Subcutaneous abdominal adipose tissue (tissue), 5 donors: ENCODE data around the gene IL10RA.
"Not testable (repeated sequence)": the region's sequence is repeated elsewhere in the genome, so short reads cannot be mapped to it uniquely, and the experiment has no call there.

Source experiments
- H3K27ac ChIP-seq: one replicate; pipeline ENCODE4 v1.7.0; 2013; ENCODE audit warnings: low read depth, mild to moderate bottlenecking, inconsistent platforms, low read length, moderate library complexity
- H3K27me3 ChIP-seq, 5 donors: one replicate each; pipeline ENCODE4 v1.7.0; 2013; ENCODE audit warnings: low read length in 5 of 5, inconsistent platforms in 1 of 5; ENCODE audit not compliant: control insufficient read depth in 5 of 5, insufficient read depth in 4 of 5
- H3K36me3 ChIP-seq, 5 donors: one replicate each; pipeline ENCODE4 v1.7.0; 2013; ENCODE audit warnings: low read length in 5 of 5; ENCODE audit not compliant: control insufficient read depth in 5 of 5, insufficient read depth in 5 of 5
- H3K4me1 ChIP-seq, 5 donors: one replicate each; pipeline ENCODE4 v1.7.0; 2013; ENCODE audit warnings: low read length in 5 of 5, mild to moderate bottlenecking in 3 of 5, moderate library complexity in 1 of 5; ENCODE audit not compliant: control insufficient read depth in 5 of 5, insufficient read depth in 5 of 5
- H3K4me3 ChIP-seq, 5 donors: one replicate each; pipeline ENCODE4 v1.7.0; 2013; ENCODE audit warnings: low read length in 5 of 5, low read depth in 1 of 5
- H3K9ac ChIP-seq, 5 donors: one replicate each; pipeline ENCODE4 v1.7.0; 2013; ENCODE audit warnings: low read length in 5 of 5, mild to moderate bottlenecking in 4 of 5, moderate library complexity in 3 of 5
- H3K9me3 ChIP-seq, 5 donors: one replicate each; pipeline ENCODE4 v1.7.0; 2013; ENCODE audit warnings: low read length in 5 of 5; ENCODE audit not compliant: control insufficient read depth in 5 of 5
- donor health status: healthy.
- donor health status: healthy.
- donor health status: healthy.
- donor health status: healthy.
- donor health status: healthy.

Gene IL10RA

GRCh38 chr11:117976445-117976844 is 9.7 kb upstream of the IL10RA start:
- peaks cover 0 to 38% (median 10%) of the 10 kb centered on the region in 5 donors for H3K4me1 ChIP-seq
- H3K27ac ChIP-seq, result no peak overlapping the region
- H3K9me3 ChIP-seq, result no peaks in the 10 kb centered on the region
- H3K4me3 ChIP-seq, result no peak overlapping the region
- H3K9ac ChIP-seq, result no peak overlapping the region
- no peaks in the 10 kb centered on the region for H3K36me3 ChIP-seq
- H3K27me3 ChIP-seq, result peaks cover 0 to 8% (median 3%) of the 10 kb centered on the region in 5 donors

DNA sequence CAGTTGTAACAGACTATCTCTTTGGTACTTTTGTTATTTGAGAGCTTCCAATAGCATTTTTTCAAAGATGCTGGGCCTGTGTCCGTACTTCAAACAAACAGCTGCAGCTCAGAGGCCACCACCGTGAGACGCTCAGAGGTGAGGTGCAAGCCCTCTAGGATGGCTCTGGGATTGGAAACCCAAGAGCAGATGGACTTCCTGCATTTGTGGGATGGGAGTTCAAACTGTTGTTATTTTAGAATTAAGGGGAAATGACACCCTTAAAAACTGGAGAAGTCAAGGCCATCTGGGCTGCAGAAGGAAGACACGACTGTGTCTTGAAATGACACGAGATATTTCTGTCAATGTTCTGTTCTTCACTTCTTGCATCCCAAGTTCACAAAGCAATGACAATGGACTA is 9.2 kb upstream of the IL10RA start:
- Histone ChIP-seq H3K27ac (no peak overlapping the region), H3K4me3 (no peak overlapping the region), H3K9me3 (no peaks in the 10 kb centered on the region), H3K4me1 (peaks cover 0 to 38% (median 10%) of the 10 kb centered on the region in 5 donors), H3K27me3 (peaks cover 0 to 7% (median 3%) of the 10 kb centered on the region in 5 donors), H3K36me3 (no peaks in the 10 kb centered on the region), H3K9ac (no peak overlapping the region)

GRCh38 chr11:117977612-117978264 is 8.5 kb upstream of the IL10RA start:
- not testable (repeated sequence) for H3K36me3 ChIP-seq, H3K9ac ChIP-seq, H3K27ac ChIP-seq, H3K27me3 ChIP-seq, H3K4me3 ChIP-seq, H3K9me3 ChIP-seq
- peaks cover 0 to 38% (median 8%) of the 10 kb centered on the region in 5 donors for H3K4me1 ChIP-seq

DNA sequence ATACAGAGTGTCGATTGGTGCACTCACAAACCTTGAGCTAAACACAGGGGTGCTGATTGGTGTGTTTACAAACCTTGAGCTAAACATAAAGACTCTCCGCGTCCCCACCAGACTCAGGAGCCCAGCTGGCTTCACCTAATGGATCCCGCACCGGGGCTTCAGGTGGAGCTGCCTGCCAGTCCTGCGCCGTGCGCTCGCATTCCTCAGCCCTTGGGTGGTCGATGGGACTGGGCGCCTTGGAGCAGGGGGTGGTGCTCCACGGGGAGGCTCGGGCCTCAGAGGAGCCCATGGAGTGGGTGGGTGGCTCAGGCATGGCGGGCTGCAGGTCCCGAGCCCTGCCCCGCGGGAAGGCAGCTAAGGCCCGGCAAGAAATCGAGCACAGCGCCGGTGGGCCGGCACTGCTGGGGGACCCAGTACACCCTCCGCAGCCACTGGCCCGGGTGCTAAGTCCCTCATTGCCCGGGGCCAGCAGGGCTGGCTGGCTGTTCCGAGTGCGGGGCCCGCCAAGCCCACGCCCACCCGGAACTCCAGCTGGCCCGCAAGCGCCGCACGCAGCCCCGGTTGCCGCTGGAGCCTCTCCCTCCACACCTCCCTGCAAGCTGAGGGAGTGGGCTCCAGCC is 7.8 kb upstream of the IL10RA start:
- peaks cover 0 to 32% (median 6%) of the 10 kb centered on the region in 5 donors for H3K4me1 ChIP-seq
- not testable (repeated sequence) for H3K9me3 ChIP-seq, H3K36me3 ChIP-seq, H3K27me3 ChIP-seq, H3K4me3 ChIP-seq, H3K27ac ChIP-seq, H3K9ac ChIP-seq

DNA sequence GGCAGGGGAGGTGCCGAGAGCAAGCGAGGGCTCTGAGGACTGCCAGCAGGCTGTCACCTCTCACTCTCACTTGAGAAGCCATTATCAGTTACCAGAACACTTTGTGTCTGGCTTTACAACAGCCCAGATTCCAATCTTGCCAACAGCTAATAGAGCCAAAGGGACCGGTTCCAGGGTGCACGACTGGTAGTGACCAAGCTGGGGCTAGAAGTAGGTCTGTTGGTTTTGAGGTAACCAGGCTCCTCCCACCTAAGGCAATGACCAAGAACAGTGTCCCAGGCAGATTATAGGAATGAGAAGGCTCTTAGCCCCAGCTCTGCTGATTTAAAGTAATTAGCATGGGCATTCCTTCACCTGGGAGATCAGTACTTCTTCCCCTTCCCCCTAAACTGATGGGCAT is 7.2 kb upstream of the IL10RA start:
- peaks cover 0 to 28% (median 6%) of the 10 kb centered on the region in 5 donors for H3K4me1 ChIP-seq
- no peaks in the 10 kb centered on the region for H3K36me3 ChIP-seq
- H3K27me3 ChIP-seq, result peaks cover 0 to 5% (median 3%) of the 10 kb centered on the region in 5 donors
- no peak overlapping the region for H3K27ac ChIP-seq
- no peak overlapping the region for H3K4me3 ChIP-seq
- H3K9me3 ChIP-seq, result no peaks in the 10 kb centered on the region
- no peak overlapping the region for H3K9ac ChIP-seq

DNA sequence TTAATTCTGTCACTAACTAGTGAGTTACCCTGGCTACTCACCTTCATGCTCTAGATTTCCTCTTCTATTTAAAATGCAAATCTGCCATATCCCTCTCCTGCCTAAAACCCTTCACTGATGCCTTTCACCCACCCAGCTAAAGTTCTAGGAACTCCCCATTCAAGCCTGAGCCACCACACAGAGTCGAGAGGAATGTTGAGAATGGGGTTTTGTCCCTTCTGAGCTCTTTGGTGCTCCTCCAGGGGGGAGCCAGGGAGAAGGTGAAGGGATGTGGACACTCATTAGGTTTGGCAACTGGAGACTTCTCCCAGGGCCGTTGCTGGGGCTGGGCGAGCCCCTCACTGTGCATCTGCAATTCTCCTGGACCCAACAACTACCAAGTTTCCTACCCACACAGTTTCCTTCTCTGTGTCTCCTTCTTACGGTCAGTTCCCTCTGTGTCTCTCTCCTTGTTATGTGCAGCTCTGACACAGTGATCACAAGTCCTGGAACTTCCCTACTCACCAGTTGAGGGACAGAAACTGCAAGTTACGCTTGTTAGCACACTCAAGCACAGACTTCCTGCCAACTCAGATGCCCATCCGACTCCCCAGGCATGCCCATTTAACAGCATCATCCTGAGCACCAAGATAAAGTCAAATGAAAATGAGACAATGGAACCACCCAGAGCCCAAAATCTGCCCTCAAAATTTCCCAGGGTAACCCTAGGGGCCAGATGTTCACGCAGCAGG is 6.5 kb upstream of the IL10RA start:
- peaks cover 0 to 28% (median 6%) of the 10 kb centered on the region in 5 donors for H3K4me1 ChIP-seq

DNA sequence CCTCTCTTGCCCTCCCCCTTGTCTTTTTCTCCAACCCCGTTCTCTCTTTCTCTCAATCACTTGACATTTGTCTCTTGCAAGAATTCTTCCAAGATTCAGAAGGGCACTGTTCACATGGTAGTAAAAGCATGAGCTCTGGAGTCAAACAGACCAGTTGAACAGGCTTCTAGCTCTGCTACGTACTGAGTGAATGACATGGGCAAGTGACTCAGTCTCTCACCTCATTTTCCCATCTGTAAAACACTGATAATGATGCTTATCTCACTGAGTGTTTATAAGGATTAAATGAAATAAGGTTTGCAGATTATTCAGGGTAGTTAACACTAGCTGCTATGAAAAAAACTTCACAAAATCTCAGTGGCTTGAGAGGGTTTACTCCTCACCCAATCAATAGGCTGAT is 5.9 kb upstream of the IL10RA start:
- Histone ChIP-seq H3K27ac (no peak overlapping the region), H3K9me3 (no peaks in the 10 kb centered on the region), H3K27me3 (peaks cover 0 to 5% (median 3%) of the 10 kb centered on the region in 5 donors), H3K9ac (no peak overlapping the region), H3K36me3 (no peaks in the 10 kb centered on the region), H3K4me1 (peaks cover 0 to 28% (median 6%) of the 10 kb centered on the region in 5 donors), H3K4me3 (no peak overlapping the region)

More for the DNA sequence above, 6.5 kb upstream of the IL10RA start:
- H3K27me3 ChIP-seq, result peaks cover 0 to 5% (median 3%) of the 10 kb centered on the region in 5 donors
- no peaks in the 10 kb centered on the region for H3K36me3 ChIP-seq
- no peak overlapping the region for H3K4me3 ChIP-seq
- H3K9me3 ChIP-seq, result no peaks in the 10 kb centered on the region
- no peak overlapping the region for H3K27ac ChIP-seq
- H3K9ac ChIP-seq, result no peak overlapping the region

DNA sequence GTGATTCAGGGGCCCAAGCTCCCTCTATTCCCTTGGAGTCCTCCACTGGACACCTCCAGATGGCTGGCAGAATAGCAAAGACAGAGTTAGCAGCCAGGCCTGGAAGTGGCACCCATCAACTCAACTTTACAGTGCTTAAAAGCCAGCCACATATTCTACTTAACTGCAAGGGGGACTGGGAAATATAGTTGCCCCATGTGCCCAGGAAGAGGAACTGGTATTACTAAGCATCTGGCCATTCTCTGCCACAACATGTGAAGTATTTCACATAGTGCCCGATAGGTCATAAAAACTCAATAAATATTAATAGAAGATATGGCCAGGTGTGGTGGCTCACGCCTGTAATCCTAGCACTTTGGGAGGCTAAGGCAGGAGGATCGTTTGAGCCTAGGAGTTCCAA is 5.5 kb upstream of the IL10RA start:
- no peak overlapping the region for H3K9ac ChIP-seq
- H3K9me3 ChIP-seq, result no peaks in the 10 kb centered on the region
- H3K36me3 ChIP-seq, result no peaks in the 10 kb centered on the region
- H3K27me3 ChIP-seq, result peaks cover 0 to 5% (median 3%) of the 10 kb centered on the region in 5 donors
- no peak overlapping the region for H3K27ac ChIP-seq
- peaks cover 0 to 30% (median 7%) of the 10 kb centered on the region in 5 donors for H3K4me1 ChIP-seq
- H3K4me3 ChIP-seq, result no peak overlapping the region

GRCh38 chr11:117983163-117983475 is 3.1 kb upstream of the IL10RA start:
- no peak overlapping the region for H3K9ac ChIP-seq
- H3K27ac ChIP-seq, result no peak overlapping the region
- peaks cover 0 to 30% (median 19%) of the 10 kb centered on the region in 5 donors for H3K4me1 ChIP-seq
- no peaks in the 10 kb centered on the region for H3K9me3 ChIP-seq
- no peaks in the 10 kb centered on the region for H3K36me3 ChIP-seq
- no peak overlapping the region for H3K4me3 ChIP-seq
- peaks cover 7 to 19% (median 12%) of the 10 kb centered on the region in 5 donors for H3K27me3 ChIP-seq

GRCh38 chr11:117984476-117984875 is 1.7 kb upstream of the IL10RA start:
- H3K27me3 ChIP-seq, result peaks cover 13 to 22% (median 15%) of the 10 kb centered on the region in 5 donors
- H3K9me3 ChIP-seq, result no peaks in the 10 kb centered on the region
- H3K9ac ChIP-seq, result no peak overlapping the region
- H3K4me1 ChIP-seq, result peaks cover 0 to 23% (median 15%) of the 10 kb centered on the region in 5 donors
- H3K27ac ChIP-seq, result no peak overlapping the region
- no peak overlapping the region for H3K4me3 ChIP-seq
- H3K36me3 ChIP-seq, result peaks cover 0 to 5% (median 2%) of the 10 kb centered on the region in 5 donors
